SK-N-SH (cell line): Measurements from ENCODE around the gene SST. TPM values are rescaled to one million over a fixed set of nuclear protein-coding genes. Genes with fewer than 3 reads are reported as not detected.

Experiments used
- CTCF ChIA-PET: fragments of 300-600, 350-600 bp; formaldehyde crosslinking; extraction: SDS; loops from one replicate; lab custom pipeline; 2021; lab: Yijun Ruan, JAX
- POLR2A ChIA-PET: fragments of 350-600 bp; sonication (Branson Sonifier 250); formaldehyde crosslinking; extraction: SDS; loops from one replicate; lab custom pipeline; 2020; ENCODE audit warnings: antibody characterized with exemption, inconsistent platforms; lab: Yijun Ruan, JAX
- DNase-seq: peaks from one replicate; pipeline ENCODE4 v3.0.0; 2012
- H2AFZ ChIP-seq: fragments of 200-600 bp; sonication (generic); 2 replicates; pipeline ENCODE4 v1.8.1; 2016; ENCODE audit warnings: antibody characterized with exemption, mild to moderate bottlenecking, low read depth
- H3F3A ChIP-seq: fragments of 200-600 bp; sonication (generic); replicated peaks from 2 replicates; pipeline ENCODE3; 2016; ENCODE audit warnings: antibody characterized with exemption, mild to moderate bottlenecking; ENCODE audit not compliant: insufficient read depth
- H3K27ac ChIP-seq, 2 experiments: fragments of 200-500 bp in 1 of 2; fragments of 200-600 bp in 1 of 2; sonication (Bioruptor generic) in 1 of 2; sonication (generic), shearing (Covaris generic) in 1 of 2; 2 replicates each; pipeline versions ENCODE4 v1.5.1 to v1.6.1; 2014 to 2016; ENCODE audit warnings: low read depth in 2 of 2, inconsistent platforms in 1 of 2, low read length in 1 of 2, mild to moderate bottlenecking in 1 of 2, mixed read lengths in 1 of 2
- H3K27me3 ChIP-seq: fragments of 200-600 bp; sonication (generic), shearing (Covaris generic); 2 replicates; pipeline ENCODE4 v1.6.1; 2016; ENCODE audit warnings: mixed run types; ENCODE audit not compliant: insufficient read depth
- H3K36me3 ChIP-seq, 2 experiments: fragments of 200-500 bp in 1 of 2; fragments of 200-600 bp in 1 of 2; sonication (Bioruptor generic) in 1 of 2; sonication (generic) in 1 of 2; replicated peaks in 1 of 2; 2 replicates each; pipeline versions ENCODE3 to v1.5.1; 2014 to 2016; ENCODE audit warnings: low read length in 1 of 2, mild to moderate bottlenecking in 1 of 2; ENCODE audit not compliant: insufficient read depth in 2 of 2, control insufficient read depth in 1 of 2
- H3K4me1 ChIP-seq, 2 experiments: fragments of 200-500 bp in 1 of 2; fragments of 200-600 bp in 1 of 2; sonication (Bioruptor generic) in 1 of 2; sonication (generic), shearing (Covaris generic) in 1 of 2; 2 replicates each; pipeline versions ENCODE4 v1.5.1 to v1.6.1; 2014 to 2016; ENCODE audit warnings: low read depth in 1 of 2, low read length in 1 of 2, mixed run types in 1 of 2; ENCODE audit not compliant: insufficient read depth in 2 of 2, control insufficient read depth in 1 of 2
- H3K4me2 ChIP-seq: fragments of 200-600 bp; sonication (generic), shearing (Covaris generic); 2 replicates; pipeline ENCODE4 v1.6.1; 2017; ENCODE audit warnings: mixed run types
- H3K4me3 ChIP-seq, 2 experiments: fragments of 200-500 bp in 1 of 2; fragments of 200-600 bp in 1 of 2; sonication (Bioruptor generic) in 1 of 2; sonication (generic), shearing (Covaris generic) in 1 of 2; 2 replicates each; pipeline versions ENCODE4 v1.5.1 to v1.8.1; 2014 to 2016; ENCODE audit warnings: low read depth in 2 of 2, inconsistent platforms in 1 of 2, low read length in 1 of 2, mild to moderate bottlenecking in 1 of 2, mixed read lengths in 1 of 2, moderate library complexity in 1 of 2
- H3K79me2 ChIP-seq: fragments of 200-600 bp; sonication (generic); 2 replicates; pipeline ENCODE4 v1.8.1; 2017; ENCODE audit warnings: mild to moderate bottlenecking; ENCODE audit not compliant: insufficient read depth
- H3K9ac ChIP-seq: fragments of 200-600 bp; sonication (generic); 2 replicates; pipeline ENCODE4 v1.6.1; 2017; ENCODE audit warnings: mixed run types
- H3K9me2 ChIP-seq: fragments of 200-600 bp; sonication (generic); 2 replicates; pipeline ENCODE4 v1.6.1; 2017; ENCODE audit warnings: mixed run types
- H3K9me3 ChIP-seq: fragments of 200-600 bp; sonication (generic); 2 replicates; pipeline ENCODE4 v1.6.1; 2017; ENCODE audit warnings: mixed run types, mild to moderate bottlenecking, moderate library complexity
- H4K20me1 ChIP-seq: fragments of 200-600 bp; sonication (generic); 2 replicates; pipeline ENCODE4 v1.6.1; 2017; ENCODE audit warnings: mild to moderate bottlenecking, mixed run types; ENCODE audit not compliant: insufficient read depth
- CHD2 ChIP-seq: fragments of 150-350 bp; IDR thresholded peaks from 2 replicates; pipeline ENCODE4 v1.6.1; 2018; ENCODE audit warnings: low read length; ENCODE audit not compliant: partially characterized antibody
- ELF1 ChIP-seq: IDR thresholded peaks from 2 replicates; pipeline ENCODE4 v1.4.0; 2012
- EP300 ChIP-seq, 2 experiments: IDR thresholded peaks; 2 replicates each; pipeline versions ENCODE4 v1.4.0 to v1.6.1; 2012; ENCODE audit warnings: borderline replicate concordance in 1 of 2, low read depth in 1 of 2, low read length in 1 of 2
- EZH2phosphoT487 ChIP-seq: fragments of 200-600 bp; sonication (generic); IDR thresholded peaks from 2 replicates; pipeline ENCODE4 v1.6.1; 2017; ENCODE audit warnings: low read depth, mixed run types, mild to moderate bottlenecking, antibody characterized with exemption, moderate library complexity, borderline replicate concordance
- FOSL2 ChIP-seq: IDR thresholded peaks from 2 replicates; pipeline ENCODE4 v1.4.0; 2012; ENCODE audit warnings: low read depth, mild to moderate bottlenecking, moderate library complexity, borderline replicate concordance
- FOXJ3 ChIP-seq: sonication (generic); formaldehyde crosslinking; IDR thresholded peaks from 2 replicates; pipeline ENCODE4 v1.5.1; 2020; ENCODE audit warnings: mild to moderate bottlenecking, missing genetic modification reagents
- GABPA ChIP-seq: IDR thresholded peaks from 2 replicates; pipeline ENCODE4 v1.4.0; 2012; ENCODE audit warnings: low read depth, mild to moderate bottlenecking
- MEF2A ChIP-seq: IDR thresholded peaks from 2 replicates; pipeline ENCODE4 v1.4.0; 2012; ENCODE audit warnings: low read depth, borderline replicate concordance
- NFIC ChIP-seq: IDR thresholded peaks from 2 replicates; pipeline ENCODE4 v1.4.0; 2012; ENCODE audit warnings: borderline replicate concordance
- POLR2AphosphoS5 ChIP-seq: IDR thresholded peaks from 2 replicates; pipeline ENCODE4 v1.6.1; 2012; ENCODE audit warnings: low read depth, low read length
- RAD21 ChIP-seq: IDR thresholded peaks from 2 replicates; pipeline ENCODE4 v1.6.1; 2012; ENCODE audit warnings: mild to moderate bottlenecking, low read length
- RXRA ChIP-seq: IDR thresholded peaks from 2 replicates; pipeline ENCODE4 v1.4.0; 2012; ENCODE audit warnings: low read depth, mild to moderate bottlenecking, borderline replicate concordance
- TAF1 ChIP-seq: IDR thresholded peaks from 2 replicates; pipeline ENCODE4 v1.6.1; 2012; ENCODE audit warnings: low read depth, mild to moderate bottlenecking, low read length, moderate library complexity, borderline replicate concordance
- TEAD4 ChIP-seq: IDR thresholded peaks from 2 replicates; pipeline ENCODE4 v1.4.0; 2012; ENCODE audit warnings: mild to moderate bottlenecking, borderline replicate concordance; ENCODE audit not compliant: insufficient read depth
- USF1 ChIP-seq: IDR thresholded peaks from 2 replicates; pipeline ENCODE4 v1.4.0; 2012; ENCODE audit warnings: low read depth, borderline replicate concordance
- YY1 ChIP-seq: IDR thresholded peaks from 2 replicates; pipeline ENCODE4 v1.4.0; 2012; ENCODE audit warnings: low read depth, mild to moderate bottlenecking
- ZBTB33 ChIP-seq: IDR thresholded peaks from 2 replicates; pipeline ENCODE4 v1.4.0; 2012; ENCODE audit warnings: low read depth, borderline replicate concordance
- WGBS: methylation state at CpG from one replicate; pipeline ENCODE4 v1.1.6; 2017; ENCODE audit warnings: low lambda C conversion rate; 5-methylcytosine and 5-hydroxymethylcytosine counted together
- polyA plus RNA-seq, 3 experiments: library from polyadenylated mRNA; depleted of rRNA; stranded (reverse); fragments of >200 nt; gene quantifications; 2 replicates each; pipeline ENCODE4 v1.2.3, GENCODE V29; 2012
- TF ChIP-seq, protein P1 (sequence below): fragments of 150-350 bp; IDR thresholded peaks from 2 replicates; pipeline ENCODE4 v1.6.1; 2016; ENCODE audit warnings: mild to moderate bottlenecking, low read depth, low read length
- TF ChIP-seq, protein P2 (sequence below): IDR thresholded peaks from 2 replicates; pipeline ENCODE4 v1.6.1; 2012; ENCODE audit warnings: mild to moderate bottlenecking, low read depth, low read length, moderate library complexity

Gene SST
- polyA plus RNA-seq, 1 of the 3 experiments (the other 2 are of a cell fraction): not detected

DNA sequence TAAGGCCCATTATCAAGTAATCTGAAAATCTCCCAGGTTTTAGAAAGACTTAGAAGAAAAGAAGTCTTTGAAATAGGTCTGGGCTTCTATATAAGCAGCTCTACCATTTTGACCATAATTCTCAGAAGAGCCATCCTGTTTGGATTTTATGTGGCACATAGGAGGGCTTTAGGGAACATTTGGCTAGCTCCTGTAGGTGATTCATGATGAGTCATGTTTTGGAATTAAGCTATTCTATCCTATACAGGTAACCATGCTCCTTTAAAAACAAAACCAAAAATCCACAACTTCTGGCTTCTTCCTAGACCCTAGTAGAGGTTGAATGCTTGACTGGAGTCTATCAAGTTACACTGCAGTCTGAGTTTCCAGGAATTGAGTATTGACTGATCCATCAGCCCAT is 8.9 kb downstream of the SST start:
- Histone ChIP-seq H3K9me3 (no peaks in the 10 kb centered on the region), H4K20me1 (no peaks in the 10 kb centered on the region), H3K27ac (no peak overlapping the region), H3K36me3 (no peaks in the 10 kb centered on the region), H3K4me1 (no peaks in the 10 kb centered on the region), H3K9me2 (no peaks in the 10 kb centered on the region), H2AFZ (no peak overlapping the region), H3K9ac (no peak overlapping the region), H3F3A (no peaks in the 10 kb centered on the region), H3K4me2 (no peak overlapping the region), H3K27me3 (no peaks in the 10 kb centered on the region), H3K79me2 (no peaks in the 10 kb centered on the region), H3K4me3 (no peak overlapping the region)
- CTCF ChIA-PET: interaction anchor here (4.5 kb wide), 1 partner anchor 18 kb away, joined by 27 read pairs; no protein-coding TSS in a partner anchor
- POLR2A ChIA-PET: no interaction called here
- TF ChIP-seq RAD21 (no peak), EP300 (IDR thresholded peaks at IDR 0.05; ENCODE audit: borderline replicate concordance in 1 of 2, low read depth in 1 of 2, low read length in 1 of 2) (no peak), TAF1 (no peak), RXRA (no peak), MEF2A (no peak), NFIC (no peak), POLR2AphosphoS5 (no peak), CHD2 (no peak), FOXJ3 (CRISPR knock-in tag) (no peak), ZBTB33 (no peak), ELF1 (no peak)
- no peak for DNase-seq

DNA sequence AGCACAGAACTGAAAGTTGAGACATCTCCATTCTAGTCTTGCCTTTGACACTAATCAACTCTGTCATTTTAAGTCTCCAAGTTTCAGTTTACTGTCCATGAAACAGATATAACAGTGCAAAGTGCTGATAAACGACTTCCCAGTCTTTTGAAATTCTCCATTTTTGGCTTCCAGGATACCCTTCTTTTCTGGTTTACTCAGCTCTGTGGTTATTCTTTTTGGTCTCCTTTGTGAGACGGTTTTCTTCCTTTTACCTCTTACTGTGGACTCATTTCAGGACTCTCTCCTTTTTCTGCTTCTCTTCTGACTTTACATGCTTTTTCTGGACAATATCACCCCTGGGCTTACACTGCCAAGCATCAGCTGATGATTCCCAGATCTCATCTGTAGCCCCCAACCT is 18.9 kb downstream of the SST start:
- no peaks in the 10 kb centered on the region for H3K9me3 ChIP-seq
- no peaks in the 10 kb centered on the region; the same call in 1 of the 2 replicates for H3K27me3 ChIP-seq
- POLR2A ChIA-PET: no interaction called here

More for the DNA sequence above, 18.9 kb downstream of the SST start:
- no peak overlapping the region for H3K27ac ChIP-seq
- H3K4me1 ChIP-seq: no peaks in the 10 kb centered on the region
- TF ChIP-seq, protein P1, sequence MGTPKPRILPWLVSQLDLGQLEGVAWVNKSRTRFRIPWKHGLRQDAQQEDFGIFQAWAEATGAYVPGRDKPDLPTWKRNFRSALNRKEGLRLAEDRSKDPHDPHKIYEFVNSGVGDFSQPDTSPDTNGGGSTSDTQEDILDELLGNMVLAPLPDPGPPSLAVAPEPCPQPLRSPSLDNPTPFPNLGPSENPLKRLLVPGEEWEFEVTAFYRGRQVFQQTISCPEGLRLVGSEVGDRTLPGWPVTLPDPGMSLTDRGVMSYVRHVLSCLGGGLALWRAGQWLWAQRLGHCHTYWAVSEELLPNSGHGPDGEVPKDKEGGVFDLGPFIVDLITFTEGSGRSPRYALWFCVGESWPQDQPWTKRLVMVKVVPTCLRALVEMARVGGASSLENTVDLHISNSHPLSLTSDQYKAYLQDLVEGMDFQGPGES: no peak
- TF ChIP-seq, protein P2, sequence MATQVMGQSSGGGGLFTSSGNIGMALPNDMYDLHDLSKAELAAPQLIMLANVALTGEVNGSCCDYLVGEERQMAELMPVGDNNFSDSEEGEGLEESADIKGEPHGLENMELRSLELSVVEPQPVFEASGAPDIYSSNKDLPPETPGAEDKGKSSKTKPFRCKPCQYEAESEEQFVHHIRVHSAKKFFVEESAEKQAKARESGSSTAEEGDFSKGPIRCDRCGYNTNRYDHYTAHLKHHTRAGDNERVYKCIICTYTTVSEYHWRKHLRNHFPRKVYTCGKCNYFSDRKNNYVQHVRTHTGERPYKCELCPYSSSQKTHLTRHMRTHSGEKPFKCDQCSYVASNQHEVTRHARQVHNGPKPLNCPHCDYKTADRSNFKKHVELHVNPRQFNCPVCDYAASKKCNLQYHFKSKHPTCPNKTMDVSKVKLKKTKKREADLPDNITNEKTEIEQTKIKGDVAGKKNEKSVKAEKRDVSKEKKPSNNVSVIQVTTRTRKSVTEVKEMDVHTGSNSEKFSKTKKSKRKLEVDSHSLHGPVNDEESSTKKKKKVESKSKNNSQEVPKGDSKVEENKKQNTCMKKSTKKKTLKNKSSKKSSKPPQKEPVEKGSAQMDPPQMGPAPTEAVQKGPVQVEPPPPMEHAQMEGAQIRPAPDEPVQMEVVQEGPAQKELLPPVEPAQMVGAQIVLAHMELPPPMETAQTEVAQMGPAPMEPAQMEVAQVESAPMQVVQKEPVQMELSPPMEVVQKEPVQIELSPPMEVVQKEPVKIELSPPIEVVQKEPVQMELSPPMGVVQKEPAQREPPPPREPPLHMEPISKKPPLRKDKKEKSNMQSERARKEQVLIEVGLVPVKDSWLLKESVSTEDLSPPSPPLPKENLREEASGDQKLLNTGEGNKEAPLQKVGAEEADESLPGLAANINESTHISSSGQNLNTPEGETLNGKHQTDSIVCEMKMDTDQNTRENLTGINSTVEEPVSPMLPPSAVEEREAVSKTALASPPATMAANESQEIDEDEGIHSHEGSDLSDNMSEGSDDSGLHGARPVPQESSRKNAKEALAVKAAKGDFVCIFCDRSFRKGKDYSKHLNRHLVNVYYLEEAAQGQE: no peak
- TF ChIP-seq YY1 (no peak), USF1 (no peak), NFIC (no peak), EZH2phosphoT487 (no peak), RXRA (no peak), TEAD4 (no peak), CHD2 (no peak), FOSL2 (no peak), GABPA (no peak)
- TF ChIP-seq, all 33 proteins: peak for 0
- Histone ChIP-seq H3K79me2 (no peaks in the 10 kb centered on the region), H3K4me3 (no peak overlapping the region), H2AFZ (no peak overlapping the region), H3K4me2 (no peak overlapping the region), H3K9me2 (no peaks in the 10 kb centered on the region), H3F3A (no peaks in the 10 kb centered on the region), H3K9ac (no peak overlapping the region), H4K20me1 (no peaks in the 10 kb centered on the region), H3K36me3 (no peaks in the 10 kb centered on the region)
- WGBS: 0% methylated on average over 2 of the region's 2 CpGs
- CTCF ChIA-PET: interaction anchor here (1.8 kb wide), 1 partner anchor 333 kb away, joined by 6 read pairs; no protein-coding TSS in a partner anchor
- DNase-seq: no peak
